Measurements from ENCODE around the gene EEF1AKMT1. TPM values are rescaled to one million over a fixed set of nuclear protein-coding genes. Genes with fewer than 3 reads are reported as not detected.

EEF1AKMT1 gene
- total RNA-seq, 1 experiment from 2014 or later = 6.1 TPM

GRCh38 chr13:20810808-20811207, 37.0 kb upstream of the EEF1AKMT1 start:
- H3K27me3 Mint-ChIP-seq (ENCODE audit: low read depth) = no peaks in the 10 kb centered on the region
- no peak for DNase-seq
- no peaks in the 10 kb centered on the region for H3K9me3 Mint-ChIP-seq
- Histone ChIP-seq H3K79me2 (ENCODE audit: insufficient read depth, low read length) (peaks cover 2% of the 10 kb centered on the region; the same call in 1 of the 2 replicates), H3K18ac (ENCODE audit: insufficient read length, low read depth, low read length) (no peak overlapping the region), H3K79me1 (ENCODE audit: insufficient read depth, low read depth, low read length, poor library complexity, severe bottlenecking) (no peaks in the 10 kb centered on the region), H3K9me3 (ENCODE audit: control insufficient read depth, low read depth, low read length) (no peaks in the 10 kb centered on the region), H2BK15ac (ENCODE audit: low read depth, low read length) (no peak overlapping the region), H4K20me1 (ENCODE audit: control insufficient read depth, insufficient read depth, insufficient read length) (no peaks in the 10 kb centered on the region), H2BK120ac (ENCODE audit: low read depth, low read length, poor library complexity, severe bottlenecking) (no peak overlapping the region), H2BK20ac (ENCODE audit: low read depth, low read length, poor library complexity, severe bottlenecking) (no peak overlapping the region), H3K23ac (ENCODE audit: insufficient read length, low read depth, low read length) (no peak overlapping the region), H3K4me2 (ENCODE audit: insufficient read depth, insufficient read length, low read length) (no peak overlapping the region), H4K5ac (ENCODE audit: insufficient read length, low read depth, low read length) (no peak overlapping the region), H2AFZ (ENCODE audit: low read length) (no peak overlapping the region), H3K14ac (ENCODE audit: insufficient read depth, low read length) (no peak overlapping the region), H3K23me2 (ENCODE audit: insufficient read length, low read depth, low read length, poor library complexity, severe bottlenecking) (no peaks in the 10 kb centered on the region), H4K91ac (ENCODE audit: insufficient read length, low read depth, low read length) (no peak overlapping the region), H3T11ph (ENCODE audit: low read length) (no peak overlapping the region), H4K8ac (replicated peaks; ENCODE audit: insufficient read length, low read depth, low read length) (no peak overlapping the region), H2BK5ac (ENCODE audit: insufficient read length, low read length) (no peak overlapping the region), H2BK12ac (ENCODE audit: insufficient read length, low read depth, low read length) (no peak overlapping the region), H3K4me1 (ENCODE audit: insufficient read depth, low read length) (no peaks in the 10 kb centered on the region), H3K9ac (ENCODE audit: extremely low read depth, insufficient read length, low read length) (no peak overlapping the region), H3K56ac (ENCODE audit: insufficient read length, low read depth, low read length) (no peak overlapping the region), H3K27me3 (ENCODE audit: insufficient read depth, low read length) (no peaks in the 10 kb centered on the region), H3K4ac (ENCODE audit: low read depth, low read length) (no peak overlapping the region), H3K27ac (ENCODE audit: insufficient read length, low read depth, low read length) (no peak overlapping the region), H2AK5ac (ENCODE audit: insufficient read length, low read length) (no peak overlapping the region)
- H3K4me1 Mint-ChIP-seq = no peaks in the 10 kb centered on the region
- H3K36me3 Mint-ChIP-seq (ENCODE audit: insufficient read depth in 1 of 3, low read depth in 3 of 3) = peaks cover 17 to 28% (median 17%) of the 10 kb centered on the region in 3 experiments; a peak in 6 of 7 replicates
- peak overlapping the region in 2 of 3 experiments; percentile 22 to 37; a peak in 1 of 7 replicates for H3K27ac Mint-ChIP-seq
- TF ChIP-seq CTCF (conservative IDR thresholded peaks at IDR 0.05) = no peak
- WGBS (ENCODE audit: extremely low coverage, insufficient read length, low lambda C conversion rate) = no CpG with 5 or more reads among the region's 2 CpGs
- no peak overlapping the region for H3K4me3 Mint-ChIP-seq

Measured in H9 (cell line).